GM19035 (cell line): ENCODE results near the gene ZBED1.
"Not testable (repeated sequence)": the region's sequence is repeated elsewhere in the genome, so short reads cannot be mapped to it uniquely, and the experiment has no call there.

Experiments
- ATAC-seq: cut with Tn5 transposase; IDR thresholded peaks from one replicate; pipeline ENCODE4 v1.9.1; 2021; ENCODE audit not compliant: unreplicated experiment

Gene ZBED1

DNA sequence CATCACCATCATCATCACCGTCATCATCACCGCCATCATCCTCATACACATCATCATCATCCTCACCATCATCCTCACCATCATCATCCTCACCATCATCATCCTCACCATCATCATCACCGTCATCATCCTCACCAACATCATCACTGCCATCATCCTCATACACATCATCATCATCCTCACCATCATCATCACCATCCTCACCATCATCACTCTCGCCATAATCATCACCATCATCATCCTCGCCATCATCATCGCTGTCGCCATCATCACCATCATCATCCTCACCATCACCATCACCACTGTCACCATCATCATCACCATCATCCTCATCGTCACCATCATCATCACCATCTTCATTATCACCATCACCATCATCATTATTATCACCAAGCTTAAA is 19.8 kb upstream of the ZBED1 start:
- no peak for ATAC-seq

DNA sequence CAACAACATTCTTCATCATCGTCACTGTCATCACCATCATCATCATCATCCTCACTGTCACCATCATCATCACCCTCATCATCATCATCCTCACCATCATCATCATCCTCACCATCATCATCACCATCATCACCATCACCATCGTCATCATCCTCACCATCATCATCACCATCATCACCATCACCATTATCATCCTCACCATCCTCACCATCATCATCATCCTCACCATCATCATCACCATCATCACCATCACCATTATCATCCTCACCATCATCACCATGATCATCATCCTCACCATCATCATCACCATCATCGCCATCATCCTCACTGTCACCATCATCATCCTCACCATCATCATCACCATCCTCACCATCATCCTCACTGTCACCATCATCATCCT is 18.9 kb upstream of the ZBED1 start:
- ATAC-seq = not testable (repeated sequence)

- peak; percentile 4 for ATAC-seq
Measured at GRCh38 chrX:2517055-2517454, 16.3 kb upstream of the ZBED1 start.

- ATAC-seq = peak; percentile 56
Measured at GRCh38 chrX:2516623-2517022, 15.8 kb upstream of the ZBED1 start.

GRCh38 chrX:2514131-2514530 is 13.4 kb upstream of the ZBED1 start:
- no peak for ATAC-seq

DNA sequence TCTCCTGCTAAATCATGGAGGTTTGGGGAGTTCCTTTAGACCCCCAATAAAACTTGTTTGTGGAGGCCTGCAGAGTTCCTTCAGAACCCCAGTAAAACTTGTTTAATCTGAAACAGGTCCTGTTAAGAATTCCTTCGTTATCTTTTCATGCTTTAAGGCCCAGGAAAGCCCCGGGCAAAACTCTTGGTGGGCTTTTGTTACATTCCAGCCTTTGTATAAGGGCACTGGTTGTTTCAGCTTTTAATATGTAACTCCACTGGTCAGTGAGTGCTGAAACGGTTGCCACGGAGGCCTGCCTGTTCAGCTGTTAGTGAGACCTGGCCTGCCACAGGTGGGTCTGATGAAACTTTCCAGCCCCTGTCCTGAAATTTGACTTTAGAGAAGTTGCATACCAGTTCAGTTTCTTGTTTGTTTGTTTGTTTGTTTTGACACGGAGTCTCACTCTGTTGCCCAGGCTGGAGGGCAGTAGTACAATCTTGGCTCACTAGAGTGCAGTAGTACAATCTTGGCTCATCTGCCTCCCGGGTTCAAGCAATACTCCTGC is 12.4 kb upstream of the ZBED1 start:
- ATAC-seq = no peak

GRCh38 chrX:2512501-2512900 is 11.7 kb upstream of the ZBED1 start:
- ATAC-seq = no peak

- ATAC-seq = no peak
Measured at GRCh38 chrX:2511326-2511725, 10.6 kb upstream of the ZBED1 start.

GRCh38 chrX:2508648-2509335 is 8.0 kb upstream of the ZBED1 start:
- ATAC-seq = no peak

DNA sequence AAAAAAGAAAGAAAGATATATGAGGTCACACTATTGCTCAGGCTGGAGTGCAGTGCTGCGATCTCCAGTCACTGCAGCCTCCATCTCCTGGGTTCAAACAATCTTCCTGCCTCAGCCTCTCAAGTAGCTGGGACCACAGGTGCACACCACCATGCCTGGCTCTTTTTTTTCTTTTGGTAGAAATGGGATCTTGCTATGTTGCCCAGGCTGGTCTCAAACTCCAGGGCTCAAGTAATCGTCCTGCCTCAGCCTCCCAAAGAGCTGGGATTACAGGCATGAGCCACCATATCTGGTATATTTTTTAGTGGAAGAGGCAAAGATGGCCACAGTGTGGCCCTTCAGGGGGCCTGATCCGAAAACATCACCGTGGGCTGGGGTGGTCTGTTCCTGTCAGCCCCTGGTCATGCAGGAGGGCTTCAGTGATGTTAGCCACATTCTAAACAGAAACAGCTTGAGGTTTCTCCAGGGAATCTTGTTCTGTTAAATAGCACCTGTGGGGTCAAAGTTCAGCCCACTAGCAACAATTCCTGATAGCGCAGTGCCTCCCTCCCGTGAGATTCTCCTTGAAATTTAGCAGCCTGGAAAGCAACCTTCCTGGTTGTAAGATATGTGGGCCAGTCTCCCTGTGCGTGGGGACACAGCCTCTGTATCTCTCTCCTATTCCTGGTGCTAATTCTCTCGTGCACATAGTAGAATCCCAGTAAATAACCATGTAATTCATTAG is 7.3 kb upstream of the ZBED1 start:
- no peak for ATAC-seq

DNA sequence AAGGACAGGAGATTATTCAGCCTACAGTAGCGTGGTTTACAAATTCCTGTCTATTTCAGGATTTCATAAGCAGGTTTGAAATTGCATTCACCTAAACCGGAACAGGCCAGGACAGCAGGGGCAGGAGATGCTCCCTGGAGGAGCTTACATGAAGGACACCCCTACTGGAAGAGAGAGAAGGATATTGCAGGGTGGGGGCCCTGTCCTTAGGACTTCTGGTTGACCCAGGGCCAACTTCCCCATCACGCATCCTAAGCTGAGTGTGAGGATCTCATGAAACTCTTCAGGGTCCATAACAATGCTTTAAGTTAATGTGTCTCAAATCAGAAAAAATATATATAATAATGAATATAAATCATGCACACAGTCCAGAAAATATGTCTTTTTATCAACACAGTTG is 6.4 kb upstream of the ZBED1 start:
- ATAC-seq = no peak

- ATAC-seq = not testable (repeated sequence)
Measured at GRCh38 chrX:2505341-2505740, 4.6 kb upstream of the ZBED1 start.

- ATAC-seq = no peak
Measured at GRCh38 chrX:2504706-2505332, 4.0 kb upstream of the ZBED1 start.

DNA sequence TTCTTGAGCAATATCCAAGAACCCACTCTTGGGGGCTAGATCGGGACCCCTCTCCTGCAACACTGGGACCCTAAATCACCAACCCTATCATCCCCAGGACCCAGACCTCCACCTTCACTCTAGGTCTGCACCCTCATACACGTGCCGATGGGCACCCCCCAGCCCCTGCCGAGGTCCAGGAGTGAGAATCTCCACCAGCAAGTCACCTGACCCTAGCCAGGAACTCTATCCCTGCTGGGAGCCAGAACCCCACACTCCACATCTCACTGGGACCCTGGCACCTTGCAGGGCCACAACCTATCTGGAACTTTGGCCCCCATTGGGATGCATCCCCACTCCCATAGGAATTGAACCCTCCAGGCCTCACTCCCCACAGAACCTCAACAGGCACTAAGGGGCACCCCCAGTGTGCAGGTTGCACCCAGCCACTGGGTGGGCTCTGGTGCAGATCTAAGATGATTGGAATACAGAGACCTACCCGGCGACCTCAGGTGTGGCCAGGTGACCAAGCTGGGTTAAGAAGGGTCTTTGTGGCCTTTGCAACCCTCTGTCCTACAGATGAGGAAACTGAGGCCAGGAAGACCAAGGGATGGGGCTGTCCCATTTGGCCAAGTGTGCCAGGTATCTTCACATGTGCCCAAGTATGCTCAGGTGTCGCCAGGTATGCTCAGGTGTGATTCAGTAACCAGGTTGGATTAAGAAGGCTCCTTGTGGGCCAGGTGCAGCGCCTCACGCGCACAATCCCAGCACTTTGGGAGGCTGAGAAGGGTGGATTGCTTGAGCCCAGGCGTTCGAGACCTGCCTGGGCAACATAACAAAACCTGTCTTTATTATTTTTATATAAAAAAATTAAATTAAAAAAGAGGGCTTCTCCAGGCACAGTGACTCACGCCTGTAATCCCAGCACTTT is 3.1 kb upstream of the ZBED1 start:
- no peak for ATAC-seq

DNA sequence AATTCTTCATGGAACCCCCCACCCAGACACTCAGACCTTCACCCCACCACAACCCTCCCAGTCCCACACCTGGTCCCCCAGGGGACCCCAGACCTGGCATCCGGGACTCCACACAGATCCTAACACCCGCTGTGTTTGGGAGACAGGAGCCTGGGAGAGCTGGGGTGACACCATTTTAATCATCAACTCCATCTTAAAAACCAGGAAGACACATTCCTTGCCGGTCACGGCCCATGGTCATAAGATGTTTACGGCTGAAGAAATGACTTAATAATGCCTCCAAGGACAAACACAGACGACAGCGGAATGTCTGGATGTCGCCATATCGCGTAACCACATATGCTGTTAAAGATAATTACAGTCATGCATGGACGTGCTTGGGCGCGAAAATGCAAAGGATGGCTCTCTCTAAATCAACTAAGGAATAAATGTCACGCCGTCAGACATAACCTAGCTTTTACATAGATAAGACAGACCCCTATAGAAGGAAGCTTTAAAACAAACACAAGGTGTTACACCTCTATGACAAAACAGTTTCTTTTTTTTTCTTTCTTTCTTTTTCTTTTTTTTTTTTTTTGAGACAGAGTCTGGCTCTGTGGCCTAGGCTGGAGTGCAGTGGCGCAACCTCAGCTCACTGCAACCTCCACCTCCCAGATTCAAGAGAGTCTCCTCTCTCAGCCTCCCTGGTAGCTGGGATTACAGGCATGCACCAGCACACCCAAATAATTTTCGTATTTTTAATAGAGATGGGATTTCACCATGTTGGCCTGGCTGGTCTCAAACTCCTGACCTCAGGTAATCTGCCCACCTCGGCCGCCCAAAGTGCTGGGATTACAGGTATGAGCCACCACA is 2.1 kb upstream of the ZBED1 start:
- ATAC-seq = no peak

GRCh38 chrX:2502120-2502667 is 1.4 kb upstream of the ZBED1 start:
- no peak for ATAC-seq

DNA sequence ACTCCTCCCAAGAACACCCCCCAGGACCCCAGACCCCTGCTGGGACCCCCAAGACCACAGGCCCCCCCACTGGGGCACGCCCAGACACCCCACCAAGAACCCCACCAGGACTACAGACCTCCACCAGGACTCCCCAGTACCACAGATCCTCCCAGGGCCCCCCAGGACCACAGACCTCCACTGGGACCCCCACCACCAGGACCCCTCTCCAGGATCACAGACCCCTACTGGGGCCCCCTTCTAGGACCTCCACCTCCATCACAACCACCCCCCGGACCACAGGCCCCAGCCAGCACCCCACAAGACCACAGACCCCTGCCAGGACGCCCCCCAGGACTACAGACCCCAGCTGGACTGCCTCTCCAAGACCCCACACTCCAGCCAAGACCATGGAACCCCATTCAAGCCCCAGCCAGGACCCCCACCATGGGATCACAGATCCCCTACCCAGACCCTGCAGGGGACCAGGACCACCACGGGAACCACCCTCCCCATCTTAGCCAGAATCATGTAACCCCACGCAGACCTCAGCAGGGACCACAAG is 855 bp upstream of the ZBED1 start:
- ATAC-seq = no peak

DNA sequence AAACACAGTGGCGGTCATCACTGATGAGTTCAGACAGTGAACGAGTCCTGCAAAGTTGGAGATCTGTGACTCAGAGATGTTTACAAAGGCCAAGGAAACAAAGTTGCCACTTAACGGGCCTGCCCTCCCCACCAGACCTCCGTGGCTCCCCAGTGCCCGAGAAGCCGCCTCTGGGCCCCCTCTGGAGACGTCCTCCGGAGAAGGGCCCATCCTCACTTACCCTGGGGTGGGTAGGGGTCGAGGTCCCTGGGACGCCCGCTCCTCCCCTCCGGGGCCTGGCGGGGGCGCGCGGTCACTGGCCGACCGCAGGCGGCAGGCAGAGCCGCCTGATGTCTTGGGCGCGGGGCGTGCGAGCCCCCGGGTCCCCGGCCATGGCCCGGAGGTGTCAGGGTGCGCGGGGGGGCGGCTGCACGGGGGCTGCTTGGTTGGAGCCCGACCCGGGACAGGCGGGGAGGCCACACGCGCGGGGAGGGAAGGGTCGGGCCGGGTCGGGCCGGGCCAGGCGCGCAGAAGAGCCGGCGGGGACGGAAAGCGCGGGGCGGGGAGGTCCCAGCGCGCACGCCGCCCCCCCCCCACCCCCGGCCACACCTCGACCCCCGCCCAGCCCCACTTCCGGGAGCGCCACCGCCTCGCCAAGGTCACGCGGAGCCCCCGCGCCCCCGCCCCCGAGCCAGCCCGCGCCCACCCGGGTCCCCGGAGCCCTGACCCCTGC is 529 bp downstream of the ZBED1 start:
- peak; percentile 53 for ATAC-seq

GRCh38 chrX:2499507-2499906 is 1.3 kb downstream of the ZBED1 start:
- ATAC-seq = no peak
